Fibroblast of skin of back (primary cell): ENCODE measurements around the gene MCL1.
A peak's percentile ranks its signal among the peaks of the same experiment; 100 is the strongest.
"Not testable (repeated sequence)": the region's sequence is repeated elsewhere in the genome, so short reads cannot be mapped to it uniquely, and the experiment has no call there.

Experiments used
- DNase-seq: peaks from one replicate; pipeline ENCODE4 v3.0.0-alpha.2; 2013

MCL1 gene

GRCh38 chr1:150602372-150602771, 23.0 kb upstream of the MCL1 start:
- not testable (repeated sequence) for DNase-seq

- no peak for DNase-seq
Observed at GRCh38 chr1:150601540-150601939, 22.1 kb upstream of the MCL1 start.

- not testable (repeated sequence) for DNase-seq
Observed at GRCh38 chr1:150598346-150598745, 18.9 kb upstream of the MCL1 start.

DNA sequence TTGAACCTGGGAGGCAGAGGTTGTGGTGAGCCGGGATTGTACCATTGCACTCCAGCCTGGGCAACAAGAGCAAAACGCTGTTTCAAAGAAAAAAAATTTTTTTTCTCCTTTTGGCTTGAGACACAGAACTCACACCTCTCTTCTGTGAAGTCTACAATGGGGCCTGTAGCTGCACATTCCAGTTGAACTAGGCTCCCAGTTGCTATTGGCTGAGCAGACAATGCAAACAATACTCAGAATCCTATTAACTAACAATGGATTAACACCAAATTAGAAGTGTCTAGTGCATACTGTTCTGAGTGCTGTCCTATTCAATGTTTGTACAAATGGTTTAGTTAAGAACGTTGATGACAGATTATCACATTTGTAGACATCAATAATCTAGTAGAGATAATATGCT, 17.6 kb upstream of the MCL1 start:
- no peak for DNase-seq

GRCh38 chr1:150596095-150596892, 16.9 kb upstream of the MCL1 start:
- no peak for DNase-seq

DNA sequence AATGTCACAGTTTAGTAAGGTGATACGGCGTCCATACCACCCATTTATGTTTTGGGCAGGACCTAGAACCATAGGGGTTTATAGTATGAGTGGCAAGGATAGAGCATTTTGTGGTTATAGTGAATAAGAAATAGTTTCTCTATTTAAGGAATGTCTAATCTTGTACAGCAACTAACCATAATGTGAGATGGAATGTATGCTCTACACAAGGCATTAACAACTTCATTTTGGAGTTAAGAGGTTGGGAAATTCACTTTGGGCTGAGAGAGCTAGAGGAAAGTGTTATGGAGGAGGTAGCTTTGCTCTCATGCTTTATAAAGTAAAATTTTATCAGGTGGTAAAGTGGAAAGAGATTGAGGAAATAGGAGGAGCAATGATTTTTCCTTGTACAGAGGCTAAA, 3.0 kb upstream of the MCL1 start:
- peak; percentile 74 for DNase-seq

GRCh38 chr1:150581962-150582361, 2.6 kb upstream of the MCL1 start:
- DNase-seq: not testable (repeated sequence)

GRCh38 chr1:150581437-150581836, 2.0 kb upstream of the MCL1 start:
- not testable (repeated sequence) for DNase-seq

DNA sequence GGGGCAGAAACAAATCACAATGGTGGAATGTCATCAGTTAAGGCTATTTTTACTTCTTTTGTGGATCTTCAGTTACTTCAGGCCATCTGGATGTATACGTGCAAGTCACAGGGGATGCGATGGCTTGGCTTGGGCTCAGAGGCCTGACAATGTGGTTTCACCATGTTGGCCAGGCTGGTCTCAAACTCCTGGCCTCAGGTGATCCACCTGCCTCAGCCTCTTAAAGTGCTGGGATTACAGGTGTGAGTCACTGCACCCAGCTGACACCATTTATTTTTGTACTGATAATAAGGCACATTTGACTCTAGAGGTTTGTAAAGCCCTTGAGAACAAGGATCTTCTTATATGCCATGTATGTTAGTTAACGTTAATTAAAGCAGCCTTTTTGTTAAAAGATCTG, 1.6 kb upstream of the MCL1 start:
- not testable (repeated sequence) for DNase-seq

DNA sequence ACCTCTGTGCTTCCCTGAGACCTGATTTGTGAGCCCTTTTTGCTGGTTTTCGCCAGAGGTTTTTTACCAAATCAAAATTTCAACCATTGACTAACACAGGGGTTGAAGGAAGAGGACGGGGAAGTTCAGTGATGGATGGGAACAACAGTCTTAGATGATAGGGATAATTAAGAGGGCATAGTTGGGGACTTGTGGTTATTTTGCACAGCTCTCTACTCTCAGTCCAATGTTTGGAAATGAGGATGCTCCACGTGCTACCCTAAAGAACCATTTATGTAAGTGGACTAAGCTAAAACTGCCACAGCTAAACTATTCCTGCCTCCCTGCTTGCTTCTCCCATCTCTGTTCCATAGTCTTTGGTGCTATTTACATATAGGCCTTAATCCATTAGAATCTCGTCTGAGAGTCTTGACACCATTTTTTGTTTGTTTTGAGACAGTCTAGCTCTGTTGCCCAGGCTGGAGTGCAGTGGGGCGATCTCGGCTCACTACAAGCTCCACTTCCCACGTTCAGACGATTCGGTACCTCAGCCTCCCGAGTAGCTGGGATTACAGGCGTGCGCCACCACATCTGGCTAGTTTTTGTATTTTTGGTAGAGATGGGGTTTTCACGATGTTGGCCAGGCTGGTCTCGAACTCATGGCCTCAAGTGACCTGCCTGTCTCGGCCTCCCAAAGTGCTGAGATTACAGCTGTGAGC, 684 bp upstream of the MCL1 start:
- DNase-seq: no peak

DNA sequence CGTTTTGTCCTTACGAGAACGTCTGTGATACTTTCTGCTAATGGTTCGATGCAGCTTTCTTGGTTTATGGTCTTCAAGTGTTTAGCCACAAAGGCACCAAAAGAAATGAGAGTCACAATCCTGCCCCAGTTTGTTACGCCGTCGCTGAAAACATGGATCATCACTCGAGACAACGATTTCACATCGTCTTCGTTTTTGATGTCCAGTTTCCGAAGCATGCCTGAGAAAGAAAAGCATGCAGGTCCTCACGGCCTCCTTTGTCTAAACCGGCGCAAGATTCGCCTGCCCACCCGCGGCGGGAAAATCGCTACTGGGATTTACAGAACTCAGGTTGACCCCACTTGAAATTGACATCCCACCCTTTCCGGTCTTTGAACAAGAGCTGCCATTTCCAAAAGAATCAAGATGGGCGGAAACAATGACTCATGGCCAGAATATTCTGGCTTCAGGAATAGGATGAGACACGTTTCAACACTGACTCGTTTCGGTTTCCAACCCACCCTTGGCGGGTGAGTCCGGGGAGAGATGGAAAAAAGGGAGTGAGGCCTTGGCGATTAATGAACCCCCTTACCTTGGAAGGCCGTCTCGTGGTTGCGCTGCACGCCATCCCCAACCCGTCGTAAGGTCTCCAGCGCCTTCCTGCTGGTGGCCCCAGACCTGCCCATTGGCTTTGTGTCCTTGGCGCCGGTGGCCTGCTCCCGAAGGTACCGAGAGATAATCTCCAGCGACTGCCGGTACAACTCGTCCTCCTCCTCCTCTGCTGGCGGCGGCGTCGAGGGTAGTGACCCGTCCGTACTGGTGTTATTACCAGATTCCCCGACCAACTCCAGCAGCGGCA, 919 bp downstream of the MCL1 start:
- DNase-seq: peak; percentile 96

DNA sequence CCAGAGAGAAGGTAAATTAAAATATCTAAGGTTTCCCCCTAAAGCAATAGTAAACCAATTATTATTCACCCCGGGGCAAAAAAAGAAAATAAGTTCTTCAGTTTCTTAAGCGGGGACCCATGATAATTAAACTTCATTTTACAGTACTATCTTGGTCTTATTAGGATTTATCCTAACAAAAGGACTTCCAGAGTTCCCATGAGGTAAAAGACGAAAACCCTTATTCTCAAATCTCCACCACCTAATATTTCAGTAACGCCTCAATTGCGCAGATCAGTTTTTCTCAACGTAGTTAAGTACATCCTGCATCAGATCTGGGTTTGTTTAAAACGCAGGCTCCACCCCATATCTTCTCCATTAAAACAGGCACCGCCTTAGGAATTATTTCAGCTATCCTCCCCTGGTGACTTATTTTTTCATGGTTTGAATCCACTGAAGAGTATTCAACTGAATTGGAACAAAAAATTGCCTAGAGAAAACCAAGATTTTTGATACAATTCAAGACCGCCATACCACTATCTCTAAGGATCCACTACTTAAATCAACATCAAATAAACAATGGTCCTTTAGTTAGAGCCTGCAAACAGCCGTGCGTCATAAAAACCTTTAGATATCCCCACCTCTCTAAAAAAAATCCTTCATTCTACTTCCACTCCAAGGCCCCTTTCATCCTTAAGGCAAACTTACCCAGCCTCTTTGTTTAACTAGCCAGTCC, 1.7 kb downstream of the MCL1 start:
- DNase-seq: no peak

DNA sequence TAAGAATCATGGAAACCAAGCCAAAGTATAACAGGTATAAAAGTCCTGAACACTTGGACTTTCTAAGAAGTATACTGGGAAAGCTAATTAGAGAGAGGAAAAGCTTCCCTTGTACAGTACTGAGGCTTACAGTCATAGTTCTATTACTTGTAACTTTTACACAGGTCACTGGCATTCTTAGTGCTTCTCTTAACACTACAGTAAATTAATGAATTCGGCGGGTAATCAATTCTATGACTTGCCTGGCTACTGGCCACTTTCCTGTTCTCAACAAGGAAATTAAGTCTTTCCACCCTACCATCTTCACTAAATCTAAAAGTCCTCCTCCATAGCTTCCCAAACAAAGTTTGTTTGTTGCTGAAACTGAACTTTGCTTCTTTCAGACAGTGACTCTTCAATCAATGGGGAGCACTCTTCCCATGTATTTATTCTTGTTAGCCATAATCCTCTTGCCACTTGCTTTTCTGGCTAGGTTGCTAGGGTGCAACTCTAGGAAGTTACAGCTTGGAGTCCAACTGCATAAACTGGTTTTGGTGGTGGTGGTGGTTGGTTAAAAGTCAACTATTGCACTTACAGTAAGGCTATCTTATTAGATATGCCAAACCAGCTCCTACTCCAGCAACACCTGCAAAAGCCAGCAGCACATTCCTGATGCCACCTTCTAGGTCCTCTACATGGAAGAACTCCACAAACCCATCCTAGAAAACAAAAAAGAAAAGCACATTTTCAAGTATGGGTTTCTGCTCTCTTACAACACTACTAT, 2.4 kb downstream of the MCL1 start:
- DNase-seq: no peak

GRCh38 chr1:150576367-150576711, 3.1 kb downstream of the MCL1 start:
- DNase-seq: no peak

GRCh38 chr1:150575518-150576366, 3.7 kb downstream of the MCL1 start:
- DNase-seq: no peak

DNA sequence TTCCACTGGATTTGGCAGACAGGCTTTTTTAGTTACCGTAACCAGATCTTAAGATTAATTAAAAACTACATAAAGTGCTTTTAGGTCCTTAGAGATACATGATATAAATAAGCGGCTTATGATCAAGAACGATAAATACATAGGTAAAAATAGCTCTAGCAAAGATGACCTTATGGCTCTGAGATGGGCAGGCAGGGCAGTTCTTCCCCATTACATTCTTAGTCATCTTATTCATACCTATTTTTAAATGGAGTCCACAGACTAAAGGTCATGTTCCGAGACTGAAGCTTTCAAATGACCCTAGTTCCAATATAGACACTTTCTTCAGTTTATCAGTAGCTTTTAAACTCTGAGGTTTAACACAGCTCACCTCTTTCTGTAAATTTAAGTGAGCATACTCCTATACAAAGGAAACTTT, 4.3 kb downstream of the MCL1 start:
- no peak for DNase-seq

DNA sequence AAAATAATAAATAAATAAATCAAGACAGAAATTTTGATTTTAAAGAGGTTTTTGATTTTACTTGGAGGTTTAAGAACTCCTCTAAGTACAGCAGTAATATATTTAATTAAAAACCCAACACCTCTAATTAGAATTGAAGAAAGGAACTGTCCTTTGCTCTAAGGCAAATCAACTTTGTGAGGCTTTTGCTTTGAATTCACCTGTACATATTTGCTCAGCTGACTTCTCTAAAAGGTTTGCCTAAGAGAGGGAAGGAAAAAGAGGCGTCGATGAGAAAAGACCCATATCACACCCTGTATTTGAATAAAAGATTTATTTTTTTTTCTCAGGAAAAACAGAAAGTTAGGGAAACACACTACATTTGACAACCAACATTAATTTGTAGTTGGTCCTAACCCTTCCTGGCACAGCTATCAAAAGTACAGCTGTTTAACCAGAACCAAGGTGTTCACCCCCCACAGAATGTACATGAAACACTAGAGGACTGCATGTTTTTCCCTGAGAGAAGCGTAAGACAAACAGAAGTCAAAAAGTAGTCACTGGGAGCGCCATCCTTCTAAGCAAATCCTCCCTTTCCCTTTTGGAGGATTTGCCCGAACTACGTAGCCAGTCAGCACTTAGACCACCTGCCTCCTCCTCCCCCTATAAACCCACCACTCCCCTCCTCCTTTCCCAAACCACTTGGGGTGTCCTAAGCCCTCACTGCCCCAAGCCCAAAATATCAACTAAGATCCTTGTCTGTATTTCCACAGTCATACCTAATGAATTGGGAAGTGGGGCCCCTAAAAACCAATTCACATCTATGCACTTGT, 4.9 kb downstream of the MCL1 start:
- DNase-seq: no peak

- not testable (repeated sequence) for DNase-seq
Observed at GRCh38 chr1:150573648-150574071, 5.8 kb downstream of the MCL1 start.

- no peak for DNase-seq
Observed at GRCh38 chr1:150572918-150573647, 6.3 kb downstream of the MCL1 start.
